Activated CD8-positive, alpha-beta memory T cell treated with anti-CD3 and anti-CD28 coated beads, Interleukin-2, amount 50 U/mL, for 48 hours (primary cell): ENCODE measurements around the gene CADPS.

Experiments used
- DNase-seq: peaks from one replicate; pipeline ENCODE4 v3.0.0-alpha.2; 2020

CADPS gene

DNA sequence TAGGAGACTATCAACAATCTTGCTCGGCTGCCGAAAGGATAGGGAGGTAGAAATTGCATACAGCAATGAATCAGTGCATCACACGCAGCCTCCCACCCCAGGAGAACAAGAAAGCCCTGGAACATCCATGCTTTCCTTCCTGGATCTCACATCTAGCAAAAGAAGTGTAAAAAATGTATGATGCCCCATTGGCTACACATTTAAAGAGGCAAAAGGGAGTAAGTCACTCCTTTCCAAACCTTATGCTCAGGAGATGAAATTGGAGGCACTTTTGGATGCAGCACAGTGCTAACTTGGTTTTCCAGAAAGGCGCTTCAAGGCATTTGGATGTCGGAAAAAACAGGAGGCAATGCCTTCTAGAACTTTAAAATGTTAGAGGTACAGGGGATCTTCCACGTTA, 469.6 kb downstream of the CADPS start:
- no peak for DNase-seq

GRCh38 chr3:62405135-62405534, 470.1 kb downstream of the CADPS start:
- DNase-seq, result no peak

GRCh38 chr3:62404321-62404720, 470.9 kb downstream of the CADPS start:
- no peak for DNase-seq

- no peak for DNase-seq
These were observed 471.5 kb downstream of the CADPS start for GRCh38 chr3:62403765-62404164.

- no peak for DNase-seq
These were observed 482.5 kb downstream of the CADPS start for GRCh38 chr3:62392626-62393292.

DNA sequence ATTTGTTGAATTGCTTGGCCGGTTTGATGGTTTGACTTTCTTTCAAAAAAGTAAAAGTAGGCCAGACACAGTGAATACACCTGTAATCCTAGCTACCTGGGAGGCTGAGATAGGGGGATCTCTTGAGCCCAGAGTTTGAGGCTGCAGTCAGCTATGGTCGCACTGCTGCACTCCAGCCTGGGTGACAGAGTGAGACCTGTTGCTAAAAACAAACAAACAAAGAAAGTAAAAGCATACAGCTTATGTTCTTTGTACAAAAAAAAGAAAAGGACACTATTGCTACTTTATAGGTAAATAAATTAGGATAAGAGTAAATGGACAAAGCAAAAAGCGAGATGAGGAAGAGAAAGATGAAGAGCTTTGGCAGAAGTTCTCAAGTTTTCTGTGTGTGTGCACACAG, 488.0 kb downstream of the CADPS start:
- DNase-seq, result no peak

DNA sequence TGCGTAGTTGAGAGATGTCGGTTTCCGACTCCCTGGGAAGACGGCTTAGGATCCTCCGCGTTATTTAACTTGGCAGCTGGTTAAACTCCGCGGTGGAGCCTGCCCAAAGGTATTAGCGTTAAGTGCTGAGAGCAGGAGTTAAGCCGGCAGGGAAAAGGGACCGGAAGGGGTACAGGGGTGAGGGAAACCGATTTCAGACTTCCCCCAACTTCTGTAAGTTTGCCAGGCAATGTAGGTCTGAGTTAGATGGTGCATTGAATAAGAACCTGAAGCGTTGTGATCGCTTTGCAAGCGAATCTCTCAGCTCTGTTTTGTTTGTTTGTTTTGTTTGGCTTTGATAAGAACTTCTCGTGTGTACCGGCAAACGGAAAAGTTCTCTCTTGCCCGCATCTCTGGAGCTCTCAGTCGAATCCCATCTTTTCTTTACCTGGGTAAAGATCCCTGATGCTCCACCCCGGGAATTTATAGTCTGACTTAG, 495.9 kb downstream of the CADPS start:
- DNase-seq, result no peak

- DNase-seq, result no peak
These were observed 496.3 kb downstream of the CADPS start for GRCh38 chr3:62378921-62379320.

GRCh38 chr3:62378311-62378789, 496.9 kb downstream of the CADPS start:
- peak; percentile 49 for DNase-seq

GRCh38 chr3:62376906-62377877, 498.0 kb downstream of the CADPS start:
- no peak for DNase-seq

- DNase-seq, result no peak
These were observed 498.8 kb downstream of the CADPS start for GRCh38 chr3:62376454-62376720.

- no peak for DNase-seq
These were observed 499.4 kb downstream of the CADPS start for GRCh38 chr3:62375655-62376453.

DNA sequence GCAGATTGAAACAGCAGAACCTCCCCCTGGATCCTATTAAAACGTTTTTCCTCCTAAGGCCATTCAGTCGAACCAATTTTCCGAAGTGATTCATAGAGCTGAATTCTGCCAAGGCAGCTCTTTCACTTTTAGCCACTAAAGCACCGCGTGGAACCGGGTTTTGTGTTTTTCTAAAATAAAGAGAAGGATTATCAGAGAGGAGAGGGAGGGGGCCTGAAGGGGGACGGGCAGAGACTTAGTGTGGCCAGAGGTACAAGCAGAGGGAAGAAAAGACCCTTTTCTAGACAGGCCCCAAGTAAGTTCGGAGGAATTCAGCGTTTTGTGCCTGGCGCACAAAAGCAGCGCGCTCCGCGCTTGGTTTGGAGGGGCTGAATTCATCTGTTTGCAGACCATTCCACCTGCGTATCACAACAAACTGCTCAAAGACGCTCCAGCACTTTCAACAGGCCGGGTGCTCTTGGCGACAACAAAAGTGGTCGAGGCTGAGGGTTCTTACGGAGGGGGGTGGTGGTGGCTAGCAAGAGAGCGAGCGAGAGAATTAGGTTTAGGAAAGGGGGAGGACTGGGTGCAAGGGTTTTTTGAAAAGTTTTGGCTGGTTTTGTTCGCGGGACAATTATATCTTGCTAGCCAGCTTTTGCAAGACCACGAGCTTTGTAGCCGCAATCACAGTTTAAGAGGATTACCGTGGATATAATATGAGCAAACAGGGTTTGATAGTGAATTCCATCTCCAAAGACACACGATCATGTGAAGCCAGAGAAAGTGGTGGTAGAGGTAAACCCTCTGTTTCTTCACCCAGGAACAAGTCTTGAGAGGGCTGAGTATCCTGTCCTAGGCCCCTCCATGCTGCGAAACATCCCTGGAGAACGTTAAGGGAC, 500.6 kb downstream of the CADPS start:
- no peak for DNase-seq

- DNase-seq, result peak; percentile 47
These were observed 501.4 kb downstream of the CADPS start for GRCh38 chr3:62373714-62374333.

GRCh38 chr3:62373215-62373614, 502.0 kb downstream of the CADPS start, which contains the start of gene FEZF2:
FEZF2 (minus strand) TSS chr3:62373550; CDS start chr3:62372868, 682 bp downstream.
- DNase-seq, result peak; percentile 51

DNA sequence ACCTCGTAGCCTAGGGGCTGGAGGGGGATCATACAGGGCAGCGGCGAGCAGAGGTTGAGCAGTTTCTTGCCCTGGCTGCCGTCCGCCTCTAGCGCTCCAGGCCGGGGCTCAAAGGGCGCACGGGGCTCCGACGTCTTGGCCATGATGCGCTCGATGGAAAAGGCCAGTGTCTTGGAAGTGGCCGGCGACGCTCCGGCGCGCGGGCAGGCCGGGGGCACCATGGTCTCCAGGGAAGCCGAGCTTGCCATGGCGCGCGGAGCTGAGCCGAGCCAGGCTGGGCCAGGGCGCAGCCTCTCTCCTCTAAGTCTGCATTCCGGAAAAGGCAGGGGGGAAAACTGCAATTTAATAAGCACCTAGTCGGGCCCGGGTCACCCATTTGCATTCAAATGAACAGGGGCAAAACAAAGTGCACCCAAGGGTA, 502.6 kb downstream of the CADPS start:
- DNase-seq, result no peak

DNA sequence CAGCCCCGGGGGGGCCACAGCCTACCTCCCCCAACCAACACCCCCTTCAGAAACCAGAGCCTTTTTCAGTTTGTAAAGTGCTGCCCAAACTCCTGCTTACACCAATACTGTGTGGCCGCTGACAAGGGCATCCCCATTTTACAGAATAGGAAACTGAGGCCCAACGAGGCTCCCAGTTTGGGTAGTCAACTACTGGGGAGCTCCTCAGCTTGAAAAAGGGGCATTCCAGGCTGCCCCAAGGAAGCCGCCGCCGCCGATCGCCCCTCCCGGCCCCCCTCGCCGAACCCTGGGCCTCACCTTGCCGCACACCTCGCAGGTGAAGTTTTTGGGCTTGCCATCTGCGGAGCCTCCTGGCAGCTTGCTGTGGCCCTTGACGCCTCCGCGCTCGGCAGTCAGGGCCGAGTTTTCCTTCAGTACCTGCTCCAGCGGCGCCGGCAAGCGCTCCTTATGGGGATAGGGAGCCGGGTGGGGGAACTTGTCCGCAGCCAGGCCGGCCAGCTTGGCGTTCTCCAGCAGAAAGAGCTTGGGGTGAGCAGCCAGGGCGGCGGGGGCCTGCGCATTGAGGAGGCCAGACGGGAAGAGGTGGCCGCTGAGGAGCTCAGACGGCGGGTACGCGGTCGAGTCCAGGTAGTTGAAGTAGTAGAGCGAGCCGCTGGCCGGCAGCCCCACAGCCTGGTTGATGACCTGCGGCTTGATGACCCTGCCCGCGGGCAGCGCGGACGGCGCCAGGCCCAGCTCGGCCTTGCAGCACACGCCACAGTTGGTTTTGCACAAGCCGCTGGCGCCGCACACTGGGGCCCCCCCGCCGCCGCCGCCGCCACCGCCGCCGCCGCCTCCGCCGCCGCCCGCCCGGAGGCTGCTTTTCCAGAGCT, 503.3 kb downstream of the CADPS start:
- DNase-seq, result peak; percentile 46

- peak; percentile 50 for DNase-seq
These were observed 504.1 kb downstream of the CADPS start for GRCh38 chr3:62370858-62371719.

DNA sequence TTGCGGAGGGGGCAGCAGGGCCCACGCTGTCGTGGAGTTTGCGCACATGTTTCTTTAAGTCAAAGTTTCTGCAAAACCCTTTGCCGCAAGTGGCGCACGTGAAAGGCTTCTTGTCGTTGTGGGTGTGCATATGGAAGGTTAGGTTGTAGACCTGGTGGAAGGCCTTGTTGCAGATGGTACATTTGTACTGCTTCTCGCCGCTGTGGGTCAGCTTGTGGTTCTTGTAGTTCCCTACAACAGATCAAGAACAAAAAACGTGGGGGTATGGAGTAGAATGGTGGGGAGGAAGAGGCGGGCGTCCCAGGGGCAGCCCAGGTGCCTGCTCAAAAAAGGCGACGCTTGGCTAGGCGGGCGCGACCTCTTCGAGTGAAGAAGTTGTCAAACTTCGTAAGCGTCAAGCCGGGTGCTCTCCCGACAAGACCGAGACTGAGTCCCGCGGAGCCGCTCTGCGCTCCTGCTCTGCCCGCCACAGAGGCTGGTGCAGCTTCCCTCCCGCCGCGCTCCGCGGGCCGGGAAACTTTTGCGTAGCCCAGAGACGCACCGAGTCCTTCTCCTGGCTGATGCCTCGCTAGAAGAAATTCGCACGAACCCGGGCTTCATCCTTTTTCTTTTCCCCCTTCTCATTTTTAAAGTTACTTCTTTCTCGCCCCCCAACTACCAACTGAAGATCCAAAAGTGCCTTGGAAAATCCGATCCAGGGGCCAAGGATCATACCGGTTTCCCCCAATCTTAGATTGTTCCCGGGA, 504.9 kb downstream of the CADPS start:
- DNase-seq, result peak; percentile 51
